Smooth muscle cell (in vitro differentiated cells): ENCODE data around the gene SFXN4. TPM values are rescaled to one million over a fixed set of nuclear protein-coding genes. Genes with fewer than 3 reads are reported as not detected.

Experiments
- DNase-seq: peaks from one replicate; lab custom pipeline; 2025; ENCODE audit not compliant: unreplicated experiment; lab: John Stamatoyannopoulos, UW
- H2AFZ ChIP-seq: fragments of 200-600 bp; sonication (generic); 2 replicates; pipeline ENCODE4 v1.6.0; 2016; ENCODE audit warnings: antibody characterized with exemption, low read depth, mild to moderate bottlenecking
- H3F3A ChIP-seq: fragments of 200-600 bp; sonication (generic); 2 replicates; pipeline ENCODE4 v1.6.0; 2017; ENCODE audit warnings: antibody characterized with exemption, low read depth
- H3K27ac ChIP-seq: fragments of 200-600 bp; sonication (generic); 2 replicates; pipeline ENCODE4 v1.5.1; 2016; ENCODE audit warnings: low read depth, mild to moderate bottlenecking
- H3K27me3 ChIP-seq: fragments of 200-600 bp; sonication (generic); 2 replicates; pipeline ENCODE4 v1.6.1; 2016; ENCODE audit warnings: low read depth, mild to moderate bottlenecking
- H3K36me3 ChIP-seq: fragments of 200-600 bp; sonication (generic); 2 replicates; pipeline ENCODE4 v1.5.1; 2016; ENCODE audit warnings: low read depth
- H3K4me1 ChIP-seq: fragments of 200-600 bp; sonication (generic); 2 replicates; pipeline ENCODE4 v1.5.1; 2016; ENCODE audit warnings: low read depth
- H3K4me2 ChIP-seq: fragments of 200-600 bp; sonication (generic); 2 replicates; pipeline ENCODE4 v1.6.0; 2016; ENCODE audit warnings: mild to moderate bottlenecking
- H3K4me3 ChIP-seq: fragments of 200-600 bp; sonication (generic); 2 replicates; pipeline ENCODE4 v1.5.1; 2016; ENCODE audit warnings: mild to moderate bottlenecking
- H3K79me2 ChIP-seq: fragments of 200-600 bp; sonication (generic); 2 replicates; pipeline ENCODE4 v1.6.0; 2016; ENCODE audit warnings: low read depth, mild to moderate bottlenecking
- H3K9ac ChIP-seq: fragments of 200-600 bp; sonication (generic); 2 replicates; pipeline ENCODE4 v1.6.0; 2016; ENCODE audit warnings: low read depth
- H3K9me3 ChIP-seq: fragments of 200-600 bp; sonication (generic); replicated peaks from 2 replicates; pipeline ENCODE4 v1.5.1; 2016; ENCODE audit warnings: low read depth
- H4K20me1 ChIP-seq: fragments of 200-600 bp; sonication (generic); 2 replicates; pipeline ENCODE4 v1.6.0; 2016; ENCODE audit warnings: low read depth
- WGBS: methylation state at CpG from one replicate; pipeline ENCODE4 v1.1.7; 2016; ENCODE audit warnings: low lambda C conversion rate; 5-methylcytosine and 5-hydroxymethylcytosine counted together
- polyA plus RNA-seq: library from polyadenylated mRNA; unstranded; fragments of >200 nt; fragmentation: Nextera tagmentation; extraction: Ambion mirVana; gene quantifications from 2 replicates; pipeline ENCODE4 v1.2.1, GENCODE V29; 2016
- total RNA-seq: library from RNA; depleted of rRNA; stranded (reverse); fragments of >200 nt; gene quantifications from 2 replicates; pipeline ENCODE4 v1.2.3, GENCODE V29; 2014
- TF ChIP-seq, protein P1 (sequence below): fragments of 200-600 bp; sonication (generic); IDR thresholded peaks from 2 replicates; pipeline ENCODE4 v1.5.1; 2017; ENCODE audit warnings: borderline replicate concordance, mild to moderate bottlenecking, antibody characterized with exemption; ENCODE audit not compliant: insufficient read depth, poor library complexity, severe bottlenecking

SFXN4 gene
- total and polyA plus RNA-seq, 2 experiments from 2014 or later = 12.2 to 16.2 TPM

DNA sequence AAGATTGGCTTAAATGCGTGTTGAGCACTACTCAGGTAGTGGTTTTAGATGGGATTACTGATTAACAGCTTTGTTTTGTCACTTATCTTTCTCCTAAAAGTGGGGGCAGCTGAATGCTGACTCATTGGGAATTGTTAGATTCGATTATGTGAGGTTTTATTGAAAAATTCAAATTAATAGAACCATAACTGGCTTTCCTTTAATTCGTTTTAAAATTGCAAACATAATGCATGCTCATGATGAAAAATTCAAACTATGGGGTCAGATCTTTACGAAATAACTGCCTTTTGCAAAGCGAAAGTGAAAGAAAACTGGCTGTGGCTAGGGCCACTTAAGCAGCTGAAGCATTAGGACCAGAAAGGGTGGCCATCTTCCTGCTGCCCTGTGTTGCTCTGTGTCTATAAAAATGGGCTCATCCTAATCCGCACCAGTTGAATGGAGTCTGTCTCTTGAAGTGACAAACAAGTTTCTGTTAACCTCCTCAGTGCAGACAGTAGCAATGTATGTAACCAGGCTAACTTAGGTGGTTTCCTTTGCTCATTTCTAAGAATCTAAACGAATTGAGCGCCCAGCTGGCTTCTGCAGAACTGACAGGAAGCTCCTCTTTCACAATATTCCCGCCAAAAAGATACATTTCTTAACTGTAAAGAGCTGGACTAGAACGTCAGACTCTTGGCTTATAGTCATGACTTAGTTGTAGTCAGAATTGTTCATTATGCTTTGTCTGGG is 33.8 kb downstream of the SFXN4 start:
- Histone ChIP-seq H3K27ac (no peak overlapping the region), H3K9me3 (no peaks in the 10 kb centered on the region), H4K20me1 (no peaks in the 10 kb centered on the region), H3K4me1 (no peaks in the 10 kb centered on the region), H3F3A (no peaks in the 10 kb centered on the region), H3K4me3 (no peak overlapping the region), H3K36me3 (peaks cover 2% of the 10 kb centered on the region), H3K9ac (no peak overlapping the region), H3K27me3 (no peaks in the 10 kb centered on the region), H3K79me2 (no peaks in the 10 kb centered on the region), H3K4me2 (no peak overlapping the region), H2AFZ (no peak overlapping the region)
- TF ChIP-seq, protein P1, sequence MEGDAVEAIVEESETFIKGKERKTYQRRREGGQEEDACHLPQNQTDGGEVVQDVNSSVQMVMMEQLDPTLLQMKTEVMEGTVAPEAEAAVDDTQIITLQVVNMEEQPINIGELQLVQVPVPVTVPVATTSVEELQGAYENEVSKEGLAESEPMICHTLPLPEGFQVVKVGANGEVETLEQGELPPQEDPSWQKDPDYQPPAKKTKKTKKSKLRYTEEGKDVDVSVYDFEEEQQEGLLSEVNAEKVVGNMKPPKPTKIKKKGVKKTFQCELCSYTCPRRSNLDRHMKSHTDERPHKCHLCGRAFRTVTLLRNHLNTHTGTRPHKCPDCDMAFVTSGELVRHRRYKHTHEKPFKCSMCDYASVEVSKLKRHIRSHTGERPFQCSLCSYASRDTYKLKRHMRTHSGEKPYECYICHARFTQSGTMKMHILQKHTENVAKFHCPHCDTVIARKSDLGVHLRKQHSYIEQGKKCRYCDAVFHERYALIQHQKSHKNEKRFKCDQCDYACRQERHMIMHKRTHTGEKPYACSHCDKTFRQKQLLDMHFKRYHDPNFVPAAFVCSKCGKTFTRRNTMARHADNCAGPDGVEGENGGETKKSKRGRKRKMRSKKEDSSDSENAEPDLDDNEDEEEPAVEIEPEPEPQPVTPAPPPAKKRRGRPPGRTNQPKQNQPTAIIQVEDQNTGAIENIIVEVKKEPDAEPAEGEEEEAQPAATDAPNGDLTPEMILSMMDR = no peak
- WGBS = 85% methylated on average over 10 of the region's 10 CpGs
- no peak for DNase-seq

DNA sequence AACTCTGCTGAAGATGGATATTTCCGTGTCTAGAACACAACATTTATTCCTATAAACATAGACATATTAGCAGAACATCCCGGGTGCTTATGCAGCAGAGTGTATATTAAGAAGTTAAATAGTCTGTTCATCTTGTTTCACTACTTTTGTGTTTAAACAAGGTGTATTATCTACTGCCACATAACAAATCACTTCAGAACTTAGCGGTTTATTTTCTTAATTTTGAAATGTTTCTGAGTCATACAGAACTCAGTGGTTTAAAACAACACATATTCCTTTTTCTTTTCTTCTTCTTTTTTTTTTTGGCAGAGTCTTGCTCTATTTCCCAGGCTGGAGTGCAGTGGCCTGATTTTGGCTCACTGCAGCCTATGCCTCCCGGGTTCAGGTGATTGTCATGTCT is 35.8 kb downstream of the SFXN4 start:
- H3K4me2 ChIP-seq = no peak overlapping the region
- WGBS = 97% methylated on average over 4 of the region's 4 CpGs
- H4K20me1 ChIP-seq = no peaks in the 10 kb centered on the region
- no peaks in the 10 kb centered on the region for H3K9me3 ChIP-seq
- H3K27me3 ChIP-seq = no peaks in the 10 kb centered on the region
- no peak overlapping the region for H2AFZ ChIP-seq
- TF ChIP-seq, protein P1 = no peak
- peaks cover 2% of the 10 kb centered on the region for H3K36me3 ChIP-seq
- no peak overlapping the region for H3K4me3 ChIP-seq
- H3K79me2 ChIP-seq = no peaks in the 10 kb centered on the region
- no peaks in the 10 kb centered on the region for H3K4me1 ChIP-seq
- H3K27ac ChIP-seq = no peak overlapping the region
- no peak overlapping the region for H3K9ac ChIP-seq
- no peak for DNase-seq
- H3F3A ChIP-seq = no peaks in the 10 kb centered on the region

DNA sequence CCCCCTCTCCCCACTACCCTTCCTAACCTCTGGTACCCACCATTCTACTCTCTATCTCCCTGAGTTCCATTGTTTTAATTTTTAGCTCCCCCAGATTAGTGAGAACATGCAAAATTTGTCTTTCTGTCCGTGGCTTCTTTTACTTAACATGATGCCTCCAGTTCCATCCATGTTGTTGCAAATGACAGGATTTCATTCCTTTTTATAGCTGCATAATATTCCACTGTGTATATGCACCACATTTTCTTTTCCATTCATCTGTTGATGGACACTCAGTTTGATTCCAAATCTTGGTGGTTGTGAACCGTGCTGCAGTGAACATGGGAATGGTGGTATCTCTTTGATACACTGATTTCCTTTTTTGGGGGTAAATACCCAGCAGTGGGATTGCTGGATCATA is 39.6 kb downstream of the SFXN4 start:
- no peak overlapping the region for H3K4me3 ChIP-seq
- DNase-seq = no peak
- no peaks in the 10 kb centered on the region for H3K79me2 ChIP-seq
- no peaks in the 10 kb centered on the region for H3K4me1 ChIP-seq
- peaks cover 2% of the 10 kb centered on the region for H3K36me3 ChIP-seq
- no peaks in the 10 kb centered on the region for H3K27me3 ChIP-seq
- H3K4me2 ChIP-seq = no peak overlapping the region
- H3K9ac ChIP-seq = no peak overlapping the region
- no peak overlapping the region for H3K27ac ChIP-seq
- H2AFZ ChIP-seq = no peak overlapping the region
- H3K9me3 ChIP-seq = no peaks in the 10 kb centered on the region
- WGBS = 100% methylated on average over 2 of the region's 2 CpGs
- TF ChIP-seq, protein P1 = no peak
- no peaks in the 10 kb centered on the region for H3F3A ChIP-seq
- H4K20me1 ChIP-seq = no peaks in the 10 kb centered on the region

DNA sequence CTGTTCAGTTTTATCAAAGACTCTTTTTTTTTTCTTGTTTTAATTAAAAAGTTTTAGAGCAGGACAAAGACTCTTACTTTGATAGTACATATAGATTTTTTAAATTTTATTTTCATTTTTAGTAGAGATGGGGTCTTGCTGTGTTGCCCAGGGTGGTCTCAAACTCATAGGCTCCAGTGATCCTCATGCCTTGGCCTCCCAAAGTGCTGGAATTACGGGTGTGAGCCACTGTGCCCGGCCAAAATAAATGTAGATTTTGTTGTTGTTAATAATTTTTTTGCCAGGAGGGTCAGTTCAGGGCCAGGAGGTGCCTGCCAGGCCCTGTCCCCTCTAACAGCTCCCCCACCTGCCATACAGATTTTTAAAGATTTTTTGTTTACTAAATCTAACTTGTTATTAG is 44.6 kb downstream of the SFXN4 start:
- no peaks in the 10 kb centered on the region for H3K9me3 ChIP-seq
- no peaks in the 10 kb centered on the region for H3F3A ChIP-seq
- WGBS = 100% methylated on average over 2 of the region's 2 CpGs
- H3K27me3 ChIP-seq = no peaks in the 10 kb centered on the region
- peak overlapping the region; percentile 84 for H3K27ac ChIP-seq
- TF ChIP-seq, protein P1 = no peak
- H3K9ac ChIP-seq = no peak overlapping the region
- H3K4me3 ChIP-seq = no peak overlapping the region
- no peaks in the 10 kb centered on the region for H4K20me1 ChIP-seq
- no peak for DNase-seq
- no peaks in the 10 kb centered on the region for H3K79me2 ChIP-seq
- H3K4me1 ChIP-seq = no peaks in the 10 kb centered on the region
- no peak overlapping the region for H2AFZ ChIP-seq
- no peak overlapping the region for H3K4me2 ChIP-seq
- no peaks in the 10 kb centered on the region for H3K36me3 ChIP-seq
